ENCODE results near the gene CDO1. TPM values are rescaled to one million over a fixed set of nuclear protein-coding genes. Genes with fewer than 3 reads are reported as not detected.
"Not testable (repeated sequence)": the region's sequence is repeated elsewhere in the genome, so short reads cannot be mapped to it uniquely, and the experiment has no call there.

Gene CDO1
- total RNA-seq, 6 experiments from 2014 or later = 0.12 to 0.26 (median 0.18) TPM; not detected in 2

GRCh38 chr5:115825948-115826347 is 9.5 kb upstream of the CDO1 start:
- Mint-ChIP-seq H3K36me3 (ENCODE audit: low read depth) (peaks cover 14% of the 10 kb centered on the region), H3K4me1 (ENCODE audit: low read depth) (peaks cover 2% of the 10 kb centered on the region), H3K9me3 (no peaks in the 10 kb centered on the region; the same call in none of the 2 replicates), H3K27me3 (ENCODE audit: insufficient read depth) (no peaks in the 10 kb centered on the region), H3K4me3 (no peak overlapping the region), H3K27ac (no peak overlapping the region)
- DNase-seq = no peak
- no peak for TF ChIP-seq CTCF (IDR thresholded peaks at IDR 0.05)

- not testable (repeated sequence) for DNase-seq; H3K4me1 Mint-ChIP-seq (ENCODE audit: low read depth); H3K27ac Mint-ChIP-seq; H3K4me3 Mint-ChIP-seq; H3K27me3 Mint-ChIP-seq (ENCODE audit: insufficient read depth); H3K9me3 Mint-ChIP-seq
- peaks cover 13% of the 10 kb centered on the region for H3K36me3 Mint-ChIP-seq (ENCODE audit: low read depth)
Measured at GRCh38 chr5:115824983-115825382, 8.5 kb upstream of the CDO1 start.

GRCh38 chr5:115820846-115821245 is 4.4 kb upstream of the CDO1 start:
- Mint-ChIP-seq H3K27me3 (ENCODE audit: insufficient read depth) (peaks cover 9% of the 10 kb centered on the region), H3K27ac (no peak overlapping the region), H3K9me3 (no peaks in the 10 kb centered on the region; the same call in 1 of the 2 replicates), H3K4me3 (no peak overlapping the region), H3K4me1 (ENCODE audit: low read depth) (peaks cover 4% of the 10 kb centered on the region; the same call in 1 of the 2 replicates), H3K36me3 (ENCODE audit: low read depth) (no peaks in the 10 kb centered on the region)
- no peak for TF ChIP-seq CTCF (IDR thresholded peaks at IDR 0.05)
- no peak for DNase-seq

GRCh38 chr5:115818821-115819220 is 2.4 kb upstream of the CDO1 start:
- no peaks in the 10 kb centered on the region; the same call in 1 of the 2 replicates for H3K36me3 Mint-ChIP-seq (ENCODE audit: low read depth)
- H3K4me1 Mint-ChIP-seq (ENCODE audit: low read depth) = peaks cover 9% of the 10 kb centered on the region; the same call in 1 of the 2 replicates
- H3K27me3 Mint-ChIP-seq (ENCODE audit: insufficient read depth) = peaks cover 29% of the 10 kb centered on the region
- no peak for TF ChIP-seq CTCF (IDR thresholded peaks at IDR 0.05)
- peaks cover 3% of the 10 kb centered on the region for H3K9me3 Mint-ChIP-seq
- no peak for DNase-seq
- H3K27ac Mint-ChIP-seq = no peak overlapping the region
- no peak overlapping the region for H3K4me3 Mint-ChIP-seq

GRCh38 chr5:115817386-115817785 is 927 bp upstream of the CDO1 start:
- peaks cover 3% of the 10 kb centered on the region; the same call in 1 of the 2 replicates for H3K9me3 Mint-ChIP-seq
- no peaks in the 10 kb centered on the region; the same call in 1 of the 2 replicates for H3K36me3 Mint-ChIP-seq (ENCODE audit: low read depth)
- peaks cover 37% of the 10 kb centered on the region for H3K27me3 Mint-ChIP-seq (ENCODE audit: insufficient read depth)
- TF ChIP-seq CTCF (IDR thresholded peaks at IDR 0.05) = no peak
- no peak overlapping the region for H3K27ac Mint-ChIP-seq
- peaks cover 9% of the 10 kb centered on the region; the same call in 1 of the 2 replicates for H3K4me1 Mint-ChIP-seq (ENCODE audit: low read depth)
- no peak overlapping the region for H3K4me3 Mint-ChIP-seq
- DNase-seq = no peak

- no peak for TF ChIP-seq CTCF (IDR thresholded peaks at IDR 0.05)
- H3K4me3 Mint-ChIP-seq = peak overlapping the region; percentile 75
Measured at GRCh38 chr5:115815693-115816225, 700 bp downstream of the CDO1 start.

More at GRCh38 chr5:115815693-115816225, 700 bp downstream of the CDO1 start:
- Mint-ChIP-seq H3K36me3 (ENCODE audit: low read depth) (no peaks in the 10 kb centered on the region; the same call in 1 of the 2 replicates), H3K4me1 (ENCODE audit: low read depth) (peaks cover 17% of the 10 kb centered on the region), H3K9me3 (peaks cover 3% of the 10 kb centered on the region; the same call in 1 of the 2 replicates), H3K27me3 (ENCODE audit: insufficient read depth) (peaks cover 38% of the 10 kb centered on the region), H3K27ac (no peak overlapping the region)
- no peak for DNase-seq
